ENCODE measurements around the gene SPEF1. TPM values are rescaled to one million over a fixed set of nuclear protein-coding genes. Genes with fewer than 3 reads are reported as not detected.
"Not testable (repeated sequence)": the region's sequence is repeated elsewhere in the genome, so short reads cannot be mapped to it uniquely, and the experiment has no call there.

The SPEF1 gene, protein sequence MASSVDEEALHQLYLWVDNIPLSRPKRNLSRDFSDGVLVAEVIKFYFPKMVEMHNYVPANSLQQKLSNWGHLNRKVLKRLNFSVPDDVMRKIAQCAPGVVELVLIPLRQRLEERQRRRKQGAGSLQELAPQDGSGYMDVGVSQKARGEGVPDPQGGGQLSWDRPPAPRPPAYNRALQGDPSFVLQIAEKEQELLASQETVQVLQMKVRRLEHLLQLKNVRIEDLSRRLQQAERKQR
- total RNA-seq: 0.46 TPM
- long read RNA-seq, partial matches to known transcripts: 0 of 1 reads
- long read RNA-seq, other reads (novel, unspliced or antisense): 0 of 1 reads

DNA sequence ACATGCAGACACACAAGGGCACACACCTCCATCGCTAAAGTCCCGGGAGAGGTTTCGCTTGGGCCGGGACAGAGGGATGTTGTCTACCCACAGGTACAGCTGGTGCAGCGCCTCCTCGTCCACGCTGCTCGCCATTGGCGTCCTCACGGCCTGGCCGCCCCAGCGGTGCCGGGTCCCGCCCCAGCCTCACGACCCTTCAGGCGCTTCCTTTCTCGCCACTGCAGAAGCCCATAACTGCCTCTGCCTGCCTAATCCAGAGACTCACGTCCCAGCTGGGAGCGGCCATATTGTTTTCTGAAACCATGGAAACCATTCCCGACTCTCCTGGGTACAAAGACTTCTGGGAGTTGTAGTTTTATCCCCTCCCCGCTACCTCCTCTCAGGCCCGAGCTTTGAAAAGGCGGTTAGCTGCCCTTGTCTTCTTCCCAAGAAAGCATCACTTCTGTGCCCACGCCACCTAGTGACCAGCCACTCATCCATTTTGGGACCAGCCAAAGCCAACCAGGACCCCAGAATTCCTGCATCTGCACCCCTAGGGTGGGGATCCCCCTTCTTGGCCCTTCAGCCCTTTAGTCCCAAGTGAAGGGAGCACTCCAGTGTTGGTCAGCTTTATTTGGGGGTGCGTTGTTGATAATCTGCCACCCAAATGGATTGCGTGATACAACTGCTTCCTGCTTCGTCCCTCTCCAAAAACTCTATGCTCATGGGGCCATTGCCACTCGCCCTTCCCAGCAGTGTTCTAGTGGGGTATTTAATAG, at the start of gene SPEF1:
Gene SPEF1 (minus strand): TSS at position 296 of the 758 bp plus-strand sequence. CDS start 161 bp downstream, at position 135.
- peaks cover 35% of the 10 kb centered on the region for H3K4me1 ChIP-seq
- ATAC-seq: peak; percentile 76
- H3K27me3 ChIP-seq: no peaks in the 10 kb centered on the region
- no peak for DNase-seq
- no peaks in the 10 kb centered on the region for H3K9me3 ChIP-seq
- peak within 1 kb of the TSS; percentile 50 for H3K4me3 ChIP-seq
- TF ChIP-seq, protein P1, sequence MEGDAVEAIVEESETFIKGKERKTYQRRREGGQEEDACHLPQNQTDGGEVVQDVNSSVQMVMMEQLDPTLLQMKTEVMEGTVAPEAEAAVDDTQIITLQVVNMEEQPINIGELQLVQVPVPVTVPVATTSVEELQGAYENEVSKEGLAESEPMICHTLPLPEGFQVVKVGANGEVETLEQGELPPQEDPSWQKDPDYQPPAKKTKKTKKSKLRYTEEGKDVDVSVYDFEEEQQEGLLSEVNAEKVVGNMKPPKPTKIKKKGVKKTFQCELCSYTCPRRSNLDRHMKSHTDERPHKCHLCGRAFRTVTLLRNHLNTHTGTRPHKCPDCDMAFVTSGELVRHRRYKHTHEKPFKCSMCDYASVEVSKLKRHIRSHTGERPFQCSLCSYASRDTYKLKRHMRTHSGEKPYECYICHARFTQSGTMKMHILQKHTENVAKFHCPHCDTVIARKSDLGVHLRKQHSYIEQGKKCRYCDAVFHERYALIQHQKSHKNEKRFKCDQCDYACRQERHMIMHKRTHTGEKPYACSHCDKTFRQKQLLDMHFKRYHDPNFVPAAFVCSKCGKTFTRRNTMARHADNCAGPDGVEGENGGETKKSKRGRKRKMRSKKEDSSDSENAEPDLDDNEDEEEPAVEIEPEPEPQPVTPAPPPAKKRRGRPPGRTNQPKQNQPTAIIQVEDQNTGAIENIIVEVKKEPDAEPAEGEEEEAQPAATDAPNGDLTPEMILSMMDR (IDR thresholded peaks at IDR 0.05): peak; percentile 44
- intact Hi-C loops (cut with DNase I): no loop called here
- peak within 1 kb of the TSS; percentile 68 for H3K27ac ChIP-seq
- H3K36me3 ChIP-seq: peaks cover 7% of the 10 kb centered on the region

DNA sequence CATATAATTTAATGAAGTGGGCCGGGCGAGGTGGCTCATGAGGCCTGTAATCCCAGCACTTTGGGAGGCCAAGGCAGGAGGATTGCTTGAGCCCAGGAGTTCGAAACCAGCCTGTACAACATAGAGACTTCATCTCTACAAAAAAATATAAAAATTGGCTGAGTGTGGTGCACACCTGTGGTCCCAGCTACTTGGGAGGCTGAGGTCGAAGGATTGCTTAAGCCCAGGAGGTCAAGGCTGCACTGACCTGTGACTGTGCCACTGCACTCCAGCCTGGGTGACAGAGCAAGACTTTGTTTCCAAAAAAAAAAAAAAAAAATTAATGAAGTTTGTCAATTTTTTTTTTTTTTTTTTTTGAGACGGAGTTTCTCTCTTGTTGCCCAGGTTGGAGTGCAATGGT, 48.6 kb upstream of the SPEF1 start:
- H3K27ac ChIP-seq; H3K4me1 ChIP-seq; H3K27me3 ChIP-seq; H3K9me3 ChIP-seq; H3K4me3 ChIP-seq; intact Hi-C loops (cut with DNase I); DNase-seq; ATAC-seq: not testable (repeated sequence)
- H3K36me3 ChIP-seq: peaks cover 14% of the 10 kb centered on the region

DNA sequence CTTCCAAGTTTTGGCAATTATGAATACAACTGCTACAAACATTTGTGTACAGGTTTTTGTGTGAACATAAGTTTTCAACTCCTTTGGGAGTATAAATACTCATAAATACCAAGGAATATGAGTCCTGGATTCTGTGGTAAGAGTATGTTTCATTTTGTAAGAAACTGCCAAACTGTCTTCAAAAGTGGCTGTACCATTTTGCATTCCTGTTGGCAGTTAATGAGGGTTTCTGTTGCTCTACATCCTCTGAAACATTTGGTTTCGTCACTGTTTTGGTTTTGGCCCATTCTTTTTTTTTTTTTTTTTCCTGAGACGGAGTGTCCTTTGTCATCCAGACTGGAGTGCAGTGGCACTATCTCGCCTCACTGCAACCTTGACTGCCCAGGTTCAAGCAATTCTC, 47.5 kb upstream of the SPEF1 start:
- no peak for ATAC-seq
- no peaks in the 10 kb centered on the region for H3K4me1 ChIP-seq
- no peaks in the 10 kb centered on the region for H3K27me3 ChIP-seq
- H3K9me3 ChIP-seq: no peaks in the 10 kb centered on the region
- H3K36me3 ChIP-seq: peaks cover 23% of the 10 kb centered on the region
- no peak overlapping the region for H3K27ac ChIP-seq
- intact Hi-C loops (cut with DNase I): no loop called here
- TF ChIP-seq, protein P1 (IDR thresholded peaks at IDR 0.05): no peak
- no peak for DNase-seq
- H3K4me3 ChIP-seq: no peak overlapping the region

DNA sequence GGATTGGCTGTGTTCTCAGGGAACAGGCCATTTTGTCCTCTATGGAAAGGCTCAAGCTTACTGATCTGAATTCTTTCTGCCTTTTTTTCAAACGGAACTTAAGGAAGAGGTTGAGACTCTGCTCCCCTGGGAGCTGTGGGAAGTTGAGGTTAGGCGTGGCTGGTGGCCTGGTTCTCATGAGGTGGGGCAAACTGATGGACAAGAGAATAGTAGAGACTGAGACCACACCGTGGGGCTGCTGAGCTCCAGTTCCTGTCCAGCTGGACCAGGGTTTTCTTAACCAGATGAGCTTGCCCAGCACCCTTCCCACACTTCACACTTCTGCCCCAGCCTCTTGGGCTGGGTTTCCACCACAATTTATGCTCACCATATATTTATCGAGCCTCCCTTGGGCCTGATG, 45.2 kb upstream of the SPEF1 start:
- no peak for ATAC-seq
- no peak overlapping the region for H3K4me3 ChIP-seq
- peaks cover 42% of the 10 kb centered on the region for H3K36me3 ChIP-seq

DNA sequence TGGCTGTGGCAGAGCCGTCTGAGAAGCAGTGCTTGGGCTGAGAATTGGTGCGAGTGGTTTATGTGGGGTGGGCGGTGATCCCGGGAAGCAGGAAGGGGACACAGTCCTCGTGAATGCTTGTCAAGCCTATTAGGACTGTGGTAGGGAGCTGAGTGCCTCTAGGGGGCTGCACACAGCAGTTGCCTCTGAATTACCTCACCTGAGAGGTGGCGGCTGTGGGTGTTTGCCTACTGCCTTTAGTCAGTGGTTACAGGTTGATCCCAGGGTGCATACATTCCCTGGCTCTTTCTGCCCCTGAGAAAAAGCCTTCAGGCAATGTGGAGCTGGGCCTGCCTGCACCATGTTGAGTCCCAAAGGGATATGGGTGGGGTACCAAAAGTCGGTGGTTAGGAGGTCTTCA, 44.3 kb upstream of the SPEF1 start:
- peaks cover 42% of the 10 kb centered on the region for H3K36me3 ChIP-seq
- peaks cover 8% of the 10 kb centered on the region for H3K4me1 ChIP-seq
- H3K4me3 ChIP-seq: no peak overlapping the region
- intact Hi-C loops (cut with DNase I): no loop called here
- TF ChIP-seq, protein P1 (IDR thresholded peaks at IDR 0.05): no peak
- ATAC-seq (no peak), DNase-seq (no peak)
- no peaks in the 10 kb centered on the region for H3K27me3 ChIP-seq
- no peak overlapping the region for H3K27ac ChIP-seq
- no peaks in the 10 kb centered on the region for H3K9me3 ChIP-seq

More for the DNA sequence above, 45.2 kb upstream of the SPEF1 start:
- no peak for DNase-seq
- TF ChIP-seq, protein P1 (IDR thresholded peaks at IDR 0.05): no peak
- Histone ChIP-seq H3K4me1 (peaks cover 3% of the 10 kb centered on the region), H3K27me3 (no peaks in the 10 kb centered on the region), H3K27ac (no peak overlapping the region), H3K9me3 (no peaks in the 10 kb centered on the region)
- intact Hi-C loops (cut with DNase I): no loop called here

DNA sequence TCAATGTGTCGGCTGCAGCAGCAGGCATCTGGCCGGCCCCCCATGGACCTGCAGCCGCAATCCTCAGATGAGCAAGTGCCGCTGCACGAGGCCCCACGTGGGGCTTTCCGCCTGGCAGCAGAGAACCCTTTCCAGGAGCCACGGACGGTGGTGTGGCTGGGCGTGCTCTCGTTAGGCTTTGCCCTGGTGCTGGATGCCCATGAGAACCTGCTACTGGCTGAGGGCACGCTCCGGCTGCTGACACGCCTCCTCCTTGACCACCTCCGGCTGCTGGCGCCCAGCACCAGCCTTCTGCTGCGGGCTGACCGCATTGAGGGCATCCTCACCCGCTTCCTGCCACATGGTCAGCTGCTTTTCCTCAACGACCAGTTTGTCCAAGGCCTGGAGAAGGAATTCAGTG, 42.6 kb upstream of the SPEF1 start:
- no peak overlapping the region for H3K4me3 ChIP-seq
- H3K36me3 ChIP-seq: peaks cover 42% of the 10 kb centered on the region
- TF ChIP-seq, protein P1 (IDR thresholded peaks at IDR 0.05): no peak
- H3K4me1 ChIP-seq: peaks cover 14% of the 10 kb centered on the region
- no peak for DNase-seq
- H3K27me3 ChIP-seq: no peaks in the 10 kb centered on the region
- no peak overlapping the region for H3K27ac ChIP-seq
- H3K9me3 ChIP-seq: no peaks in the 10 kb centered on the region
- intact Hi-C loops (cut with DNase I): loop anchor here (5.0 kb wide), 1 partner anchor 37 kb away; the partner anchor contains the start of gene CENPB
- no peak for ATAC-seq
